ENCODE measurements around the gene NPHP4. TPM values are rescaled to one million over a fixed set of nuclear protein-coding genes. Genes with fewer than 3 reads are reported as not detected.

Gene NPHP4
- total and polyA plus RNA-seq, 7 donors = 1.3 to 2.8 (median 1.8) TPM

DNA sequence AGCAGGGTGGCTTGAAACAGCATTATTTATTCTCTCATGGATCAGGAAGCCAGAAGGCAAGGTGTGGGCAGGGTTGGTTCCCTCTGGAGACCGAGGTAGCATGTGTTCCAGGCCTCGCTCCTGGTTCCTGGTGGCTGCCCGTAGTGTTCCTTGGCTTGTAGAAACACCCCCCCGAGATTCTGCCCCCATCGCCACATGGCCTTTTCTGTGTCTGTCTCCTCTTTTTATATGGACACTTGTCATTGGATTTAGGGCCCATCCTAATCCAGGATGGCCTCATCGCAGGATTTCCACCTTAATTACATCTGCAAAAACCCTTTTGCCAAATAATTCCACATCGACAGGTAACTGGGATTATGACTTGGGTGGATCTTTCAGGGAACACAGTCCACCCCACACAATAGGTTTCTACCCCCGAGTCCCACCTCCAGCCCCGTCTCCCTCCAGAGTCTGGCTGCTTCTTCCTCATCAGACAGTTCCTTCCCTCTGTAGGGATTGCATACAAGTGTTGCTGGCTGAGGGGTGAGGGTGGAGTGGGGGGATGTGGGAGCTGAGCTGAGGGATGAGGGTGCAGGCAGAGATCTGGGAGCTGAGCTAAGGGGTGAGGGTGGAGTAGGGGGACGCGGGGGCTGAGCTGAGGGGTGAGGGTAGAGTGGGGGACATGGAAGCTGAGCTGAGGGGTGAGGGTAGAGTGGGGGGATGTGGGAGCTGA lies 12.3 kb upstream of the NPHP4 start:
- H3K9me3 ChIP-seq = no peaks in the 10 kb centered on the region
- H3K4me3 ChIP-seq = no peak overlapping the region
- no peaks in the 10 kb centered on the region for H3K4me1 ChIP-seq
- intact Hi-C loops (cut with DNase I) = no loop called here
- no peak overlapping the region for H3K27ac ChIP-seq
- H3K36me3 ChIP-seq (ENCODE audit: insufficient read depth in 1 of 2, low read depth in 1 of 2) = no peaks in the 10 kb centered on the region
- WGBS, 3 donors = 91 to 94% (median 94%) methylated on average over 10 to 11 of the region's 11 CpGs
- TF ChIP-seq, protein P1, sequence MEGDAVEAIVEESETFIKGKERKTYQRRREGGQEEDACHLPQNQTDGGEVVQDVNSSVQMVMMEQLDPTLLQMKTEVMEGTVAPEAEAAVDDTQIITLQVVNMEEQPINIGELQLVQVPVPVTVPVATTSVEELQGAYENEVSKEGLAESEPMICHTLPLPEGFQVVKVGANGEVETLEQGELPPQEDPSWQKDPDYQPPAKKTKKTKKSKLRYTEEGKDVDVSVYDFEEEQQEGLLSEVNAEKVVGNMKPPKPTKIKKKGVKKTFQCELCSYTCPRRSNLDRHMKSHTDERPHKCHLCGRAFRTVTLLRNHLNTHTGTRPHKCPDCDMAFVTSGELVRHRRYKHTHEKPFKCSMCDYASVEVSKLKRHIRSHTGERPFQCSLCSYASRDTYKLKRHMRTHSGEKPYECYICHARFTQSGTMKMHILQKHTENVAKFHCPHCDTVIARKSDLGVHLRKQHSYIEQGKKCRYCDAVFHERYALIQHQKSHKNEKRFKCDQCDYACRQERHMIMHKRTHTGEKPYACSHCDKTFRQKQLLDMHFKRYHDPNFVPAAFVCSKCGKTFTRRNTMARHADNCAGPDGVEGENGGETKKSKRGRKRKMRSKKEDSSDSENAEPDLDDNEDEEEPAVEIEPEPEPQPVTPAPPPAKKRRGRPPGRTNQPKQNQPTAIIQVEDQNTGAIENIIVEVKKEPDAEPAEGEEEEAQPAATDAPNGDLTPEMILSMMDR (IDR thresholded peaks at IDR 0.05) = no peak
- ATAC-seq (no peak), DNase-seq (peak in 1 of 2 donors; percentile 6)
- peaks cover 0 to 9% (median 3%) of the 10 kb centered on the region in 3 donors for H3K27me3 ChIP-seq (ENCODE audit: insufficient read depth in 3 of 3, low read length in 2 of 3)

DNA sequence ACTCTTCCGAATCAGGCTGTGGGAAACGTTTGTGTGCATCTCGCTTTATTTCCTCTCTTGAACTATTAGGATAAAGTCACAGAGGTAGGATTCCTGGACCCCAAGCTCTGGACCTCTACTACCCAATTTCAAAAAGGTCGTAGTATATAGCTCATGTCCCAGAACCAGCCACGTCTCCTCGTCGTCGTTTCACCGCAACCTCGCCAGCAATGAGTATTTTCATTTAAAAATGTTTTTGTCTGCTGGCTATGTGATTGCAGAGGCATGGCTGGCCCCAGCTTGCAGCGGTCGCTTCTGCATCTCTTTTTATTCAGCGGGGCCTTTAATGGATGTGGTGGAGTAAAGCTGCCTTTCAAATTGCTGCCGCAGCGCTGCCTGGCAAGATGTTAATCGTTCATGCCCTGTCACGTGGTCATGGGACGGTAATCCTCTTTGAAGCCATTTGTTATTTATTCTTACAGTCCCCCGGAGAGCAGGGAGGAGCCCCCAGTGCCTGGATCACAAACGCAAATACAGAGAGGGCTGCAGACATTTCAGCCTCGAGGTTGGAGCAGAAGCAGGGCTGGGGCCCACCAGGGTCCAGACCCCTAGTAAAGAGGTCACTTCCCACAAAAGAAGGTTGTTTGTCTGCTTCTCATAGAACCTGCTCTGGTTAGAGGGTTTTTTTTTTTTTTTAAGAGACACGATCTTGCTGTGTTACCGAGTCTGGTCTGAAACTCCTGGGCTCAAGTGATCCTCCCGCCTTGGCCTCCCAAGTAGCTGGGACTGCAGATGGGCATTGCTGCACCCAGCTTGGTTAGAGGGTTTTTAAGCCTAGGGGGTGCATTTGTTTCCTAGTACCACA lies 11.6 kb upstream of the NPHP4 start:
- Histone ChIP-seq H3K36me3 (ENCODE audit: insufficient read depth in 1 of 2, low read depth in 1 of 2) (no peaks in the 10 kb centered on the region), H3K27me3 (ENCODE audit: insufficient read depth in 3 of 3, low read length in 2 of 3) (peaks cover 0 to 9% (median 3%) of the 10 kb centered on the region in 3 donors), H3K27ac (no peak overlapping the region), H3K4me3 (no peak overlapping the region), H3K4me1 (no peaks in the 10 kb centered on the region), H3K9me3 (no peaks in the 10 kb centered on the region)
- no peak for ATAC-seq
- TF ChIP-seq, protein P1 (IDR thresholded peaks at IDR 0.05) = no peak
- 64 to 67% (median 65%) methylated on average over 24 of the region's 24 CpGs for WGBS, 3 donors
- intact Hi-C loops (cut with DNase I) = no loop called here
- peak in 1 of 2 donors; percentile 13 for DNase-seq

DNA sequence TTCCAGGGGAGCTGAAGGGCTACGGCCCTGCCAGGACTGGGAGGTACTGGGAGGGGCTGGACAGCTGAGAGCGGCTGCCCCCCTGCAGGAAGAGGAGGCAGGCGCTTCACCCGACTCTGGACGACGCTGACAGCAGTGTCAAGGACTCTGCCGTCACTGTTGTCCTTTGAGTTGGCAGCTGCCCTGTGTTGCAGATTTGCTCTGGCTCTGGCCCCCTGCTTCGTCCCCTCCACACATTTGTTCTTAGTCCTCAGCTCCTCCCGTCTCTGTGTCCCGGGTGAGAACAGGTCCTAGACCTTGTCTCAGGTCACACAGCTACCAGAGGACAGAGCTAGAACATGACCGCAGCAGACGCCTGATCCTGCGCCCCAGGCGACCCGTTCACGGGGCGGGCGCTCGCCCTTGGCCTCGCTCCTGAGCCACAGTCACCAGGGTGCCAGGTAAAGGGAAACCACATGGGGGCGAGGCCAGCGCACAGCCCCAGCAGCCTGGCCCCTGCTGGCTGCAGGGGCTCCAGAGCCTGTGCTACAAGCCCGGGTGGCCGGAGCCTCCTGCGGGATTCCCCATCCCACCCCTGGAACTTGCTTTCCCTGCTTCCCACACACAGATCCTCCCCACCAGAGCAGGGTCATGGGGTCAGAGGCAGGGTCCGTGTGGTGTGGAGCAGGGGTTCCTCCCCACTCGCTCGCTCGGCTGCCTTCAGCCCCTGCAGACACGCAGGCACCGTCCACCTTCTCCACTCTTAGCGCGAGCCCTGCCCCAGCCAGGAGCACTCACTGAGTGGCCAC lies 10.7 kb upstream of the NPHP4 start:
- Histone ChIP-seq H3K27ac (no peak overlapping the region), H3K36me3 (ENCODE audit: insufficient read depth in 1 of 2, low read depth in 1 of 2) (no peaks in the 10 kb centered on the region), H3K27me3 (ENCODE audit: insufficient read depth in 3 of 3, low read length in 2 of 3) (peaks cover 0 to 9% (median 3%) of the 10 kb centered on the region in 3 donors), H3K4me1 (no peaks in the 10 kb centered on the region), H3K4me3 (no peak overlapping the region), H3K9me3 (no peaks in the 10 kb centered on the region)
- 40 to 49% (median 41%) methylated on average over 31 to 33 of the region's 33 CpGs for WGBS, 3 donors
- ATAC-seq (peak; percentile 36 to 70 (median 66)), DNase-seq (peak in 1 of 2 donors; percentile 46)
- intact Hi-C loops (cut with DNase I) = no loop called here
- TF ChIP-seq, protein P1 (IDR thresholded peaks at IDR 0.05) = no peak

DNA sequence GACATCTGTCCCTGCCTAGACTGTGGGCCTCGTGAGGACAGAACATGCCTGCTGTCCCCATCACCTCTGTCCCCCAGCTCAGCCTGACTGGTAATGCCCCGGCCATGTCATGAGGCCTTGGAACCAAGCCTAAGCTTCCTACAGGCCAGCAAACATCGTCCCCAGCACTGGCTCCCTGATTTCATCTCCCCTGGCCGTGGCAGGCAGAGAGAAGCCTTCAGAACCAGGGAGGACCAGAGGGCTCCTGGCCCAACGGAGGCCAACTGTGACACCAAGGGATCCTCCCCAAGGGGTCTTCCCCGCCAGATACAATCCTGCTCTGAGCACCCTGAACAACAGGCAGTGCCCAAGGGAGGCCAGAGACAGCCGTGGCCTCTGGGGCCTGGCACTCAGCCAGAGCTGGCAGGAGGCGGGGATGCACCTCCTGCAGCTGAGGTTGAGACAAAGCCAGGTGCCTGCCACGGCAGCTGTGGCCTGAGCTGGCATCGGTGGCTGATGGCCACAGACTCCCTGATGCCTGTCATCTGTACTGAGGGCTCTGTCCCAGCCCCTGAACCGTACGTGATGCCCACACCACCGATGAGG lies 9.9 kb upstream of the NPHP4 start:
- peak; percentile 50 to 64 for DNase-seq
- intact Hi-C loops (cut with DNase I) = no loop called here
- TF ChIP-seq, protein P1 (IDR thresholded peaks at IDR 0.05) = no peak
- Histone ChIP-seq H3K36me3 (ENCODE audit: insufficient read depth in 1 of 2, low read depth in 1 of 2) (no peaks in the 10 kb centered on the region), H3K4me1 (no peaks in the 10 kb centered on the region), H3K27ac (no peak overlapping the region), H3K27me3 (ENCODE audit: insufficient read depth in 3 of 3, low read length in 2 of 3) (peaks cover 0 to 9% (median 3%) of the 10 kb centered on the region in 3 donors), H3K9me3 (no peaks in the 10 kb centered on the region), H3K4me3 (no peak overlapping the region)
- peak; percentile 62 to 75 (median 72) for ATAC-seq
- 25 to 36% (median 28%) methylated on average over 13 of the region's 13 CpGs for WGBS, 3 donors
